ENCODE data around the gene PXT1. TPM values are rescaled to one million over a fixed set of nuclear protein-coding genes. Genes with fewer than 3 reads are reported as not detected.

The PXT1 gene
- total and polyA plus RNA-seq, 4 donors, result 0.10 to 0.53 (median 0.12) TPM

- DNase-seq (ENCODE audit: low read depth in 4 of 6, low spot score in 6 of 6), result no peak
- Histone ChIP-seq H3K27ac (ENCODE audit: low read depth, low read length) (no peak overlapping the region), H3K9me3 (ENCODE audit: control insufficient read depth, insufficient read depth, low read length) (no peaks in the 10 kb centered on the region), H3K4me3 (ENCODE audit: low read depth, low read length) (no peak overlapping the region), H3K27me3 (ENCODE audit: control insufficient read depth, insufficient read depth, low read length) (no peaks in the 10 kb centered on the region), H3K36me3 (ENCODE audit: control insufficient read depth, insufficient read depth, low read length) (no peaks in the 10 kb centered on the region), H3K4me1 (ENCODE audit: control insufficient read depth, insufficient read depth, low read length) (peaks cover 11% of the 10 kb centered on the region)
- 88% methylated on average over 1 of the region's 4 CpGs for WGBS (ENCODE audit: insufficient coverage)
Measured at GRCh38 chr6:36347621-36348020, 95.0 kb downstream of the PXT1 start.

- WGBS (ENCODE audit: insufficient coverage), result 70% methylated on average over 19 of the region's 20 CpGs
- no peaks in the 10 kb centered on the region for H3K27me3 ChIP-seq (ENCODE audit: control insufficient read depth, insufficient read depth, low read length)
- no peaks in the 10 kb centered on the region for H3K9me3 ChIP-seq (ENCODE audit: control insufficient read depth, insufficient read depth, low read length)
- no peak overlapping the region for H3K4me3 ChIP-seq (ENCODE audit: low read depth, low read length)
- no peaks in the 10 kb centered on the region for H3K36me3 ChIP-seq (ENCODE audit: control insufficient read depth, insufficient read depth, low read length)
- no peak for DNase-seq (ENCODE audit: low read depth in 4 of 6, low spot score in 6 of 6)
- peaks cover 11% of the 10 kb centered on the region for H3K4me1 ChIP-seq (ENCODE audit: control insufficient read depth, insufficient read depth, low read length)
- H3K27ac ChIP-seq (ENCODE audit: low read depth, low read length), result no peak overlapping the region
Measured at GRCh38 chr6:36346486-36347273, 96.0 kb downstream of the PXT1 start.

GRCh38 chr6:36345681-36346466, 96.8 kb downstream of the PXT1 start:
- DNase-seq (ENCODE audit: low read depth in 4 of 6, low spot score in 6 of 6), result no peak
- H3K27ac ChIP-seq (ENCODE audit: low read depth, low read length), result no peak overlapping the region
- WGBS (ENCODE audit: insufficient coverage), result 89% methylated on average over 10 of the region's 13 CpGs
- H3K27me3 ChIP-seq (ENCODE audit: control insufficient read depth, insufficient read depth, low read length), result no peaks in the 10 kb centered on the region
- peaks cover 13% of the 10 kb centered on the region for H3K4me1 ChIP-seq (ENCODE audit: control insufficient read depth, insufficient read depth, low read length)
- no peaks in the 10 kb centered on the region for H3K9me3 ChIP-seq (ENCODE audit: control insufficient read depth, insufficient read depth, low read length)
- no peak overlapping the region for H3K4me3 ChIP-seq (ENCODE audit: low read depth, low read length)
- H3K36me3 ChIP-seq (ENCODE audit: control insufficient read depth, insufficient read depth, low read length), result no peaks in the 10 kb centered on the region

GRCh38 chr6:36343109-36343680, 99.5 kb downstream of the PXT1 start:
- peaks cover 17% of the 10 kb centered on the region for H3K4me1 ChIP-seq (ENCODE audit: control insufficient read depth, insufficient read depth, low read length)
- peak in 1 of 6 donors; percentile 55 for DNase-seq (ENCODE audit: low read depth in 4 of 6, low spot score in 6 of 6)
- no peaks in the 10 kb centered on the region for H3K36me3 ChIP-seq (ENCODE audit: control insufficient read depth, insufficient read depth, low read length)
- H3K27me3 ChIP-seq (ENCODE audit: control insufficient read depth, insufficient read depth, low read length), result no peaks in the 10 kb centered on the region
- 63% methylated on average over 4 of the region's 5 CpGs for WGBS (ENCODE audit: insufficient coverage)
- H3K27ac ChIP-seq (ENCODE audit: low read depth, low read length), result no peak overlapping the region
- H3K4me3 ChIP-seq (ENCODE audit: low read depth, low read length), result no peak overlapping the region
- H3K9me3 ChIP-seq (ENCODE audit: control insufficient read depth, insufficient read depth, low read length), result no peaks in the 10 kb centered on the region

GRCh38 chr6:36340618-36341454, 101.8 kb downstream of the PXT1 start:
- H3K4me3 ChIP-seq (ENCODE audit: low read depth, low read length), result no peak overlapping the region
- H3K9me3 ChIP-seq (ENCODE audit: control insufficient read depth, insufficient read depth, low read length), result no peaks in the 10 kb centered on the region
- no peaks in the 10 kb centered on the region for H3K27me3 ChIP-seq (ENCODE audit: control insufficient read depth, insufficient read depth, low read length)
- H3K27ac ChIP-seq (ENCODE audit: low read depth, low read length), result no peak overlapping the region
- H3K4me1 ChIP-seq (ENCODE audit: control insufficient read depth, insufficient read depth, low read length), result peaks cover 13% of the 10 kb centered on the region
- WGBS (ENCODE audit: insufficient coverage), result 26% methylated on average over 31 of the region's 36 CpGs
- H3K36me3 ChIP-seq (ENCODE audit: control insufficient read depth, insufficient read depth, low read length), result no peaks in the 10 kb centered on the region
- peak in 2 of 6 donors; percentile 73 to 86 for DNase-seq (ENCODE audit: low read depth in 4 of 6, low spot score in 6 of 6)

Small RNAs within 50 kb of the gene (small RNA-seq; reads per million reads assigned to genes)
- gene RN7SL502P (ENCODE audit: low replicate concordance), result not detected

Other genes with a start within 250 kb of the PXT1 start
- gene BRPF3, start 246.1 kb downstream of the PXT1 start, total RNA-seq, result 10 to 100 TPM; 15.2 to 18.7 TPM
- 10 to 100 TPM; 44.1 to 47.1 TPM for gene BRPF3, start 246.1 kb downstream of the PXT1 start, polyA plus RNA-seq (ENCODE audit: insufficient read length in 2 of 2)
- under 1 TPM in 1 of 2 donors, not detected in 1; 0.20 TPM for gene PNPLA1, start 172.8 kb downstream of the PXT1 start, total RNA-seq
- under 1 TPM in 1 of 2 donors, not detected in 1; 0.27 TPM for gene PNPLA1, start 172.8 kb downstream of the PXT1 start, polyA plus RNA-seq (ENCODE audit: insufficient read length in 2 of 2)
- under 1 TPM; under 0.01 to 0.06 TPM for gene BNIP5, start 106.0 kb downstream of the PXT1 start, total RNA-seq
- under 1 TPM in 1 of 2 donors, not detected in 1; 0.05 TPM for gene BNIP5, start 106.0 kb downstream of the PXT1 start, polyA plus RNA-seq (ENCODE audit: insufficient read length in 2 of 2)
- gene ETV7, start 55.2 kb downstream of the PXT1 start, total RNA-seq, result under 1 TPM; 0.40 to 0.61 TPM
- gene ETV7, start 55.2 kb downstream of the PXT1 start, polyA plus RNA-seq (ENCODE audit: insufficient read length in 2 of 2), result under 1 TPM in 1 of 2 donors, not detected in 1; 0.29 TPM
- gene KCTD20, start 146 bp upstream of the PXT1 start, total RNA-seq, result 100 to 1,000 TPM in 1 of 2 donors, 10 to 100 TPM in 1; 80.4 to 108 TPM
- 10 to 100 TPM; 52.8 to 59.0 TPM for gene KCTD20, start 146 bp upstream of the PXT1 start, polyA plus RNA-seq (ENCODE audit: insufficient read length in 2 of 2)
- gene STK38, start 104.6 kb upstream of the PXT1 start, total RNA-seq, result 10 to 100 TPM; 26.1 to 47.0 TPM
- gene STK38, start 104.6 kb upstream of the PXT1 start, polyA plus RNA-seq (ENCODE audit: insufficient read length in 2 of 2), result 10 to 100 TPM; 23.4 to 34.7 TPM
- gene SRSF3, start 151.5 kb upstream of the PXT1 start, total RNA-seq, result 100 to 1,000 TPM; 135 to 314 TPM
- gene SRSF3, start 151.5 kb upstream of the PXT1 start, polyA plus RNA-seq (ENCODE audit: insufficient read length in 2 of 2), result 100 to 1,000 TPM; 336 to 351 TPM
- 10 to 100 TPM in 1 of 2 donors, 1 to 10 TPM in 1; 9.1 to 10.6 TPM for gene CDKN1A, start 235.9 kb upstream of the PXT1 start, total RNA-seq
- gene CDKN1A, start 235.9 kb upstream of the PXT1 start, polyA plus RNA-seq (ENCODE audit: insufficient read length in 2 of 2), result 1 to 10 TPM; 9.5 to 9.9 TPM

All from spinal cord (tissue), 10 donors.